Measurements from ENCODE around the gene FBXO9. TPM values are rescaled to one million over a fixed set of nuclear protein-coding genes. Genes with fewer than 3 reads are reported as not detected.

FBXO9 gene
- total RNA-seq, 1 donor from 2014 or later = 61.4 TPM

DNA sequence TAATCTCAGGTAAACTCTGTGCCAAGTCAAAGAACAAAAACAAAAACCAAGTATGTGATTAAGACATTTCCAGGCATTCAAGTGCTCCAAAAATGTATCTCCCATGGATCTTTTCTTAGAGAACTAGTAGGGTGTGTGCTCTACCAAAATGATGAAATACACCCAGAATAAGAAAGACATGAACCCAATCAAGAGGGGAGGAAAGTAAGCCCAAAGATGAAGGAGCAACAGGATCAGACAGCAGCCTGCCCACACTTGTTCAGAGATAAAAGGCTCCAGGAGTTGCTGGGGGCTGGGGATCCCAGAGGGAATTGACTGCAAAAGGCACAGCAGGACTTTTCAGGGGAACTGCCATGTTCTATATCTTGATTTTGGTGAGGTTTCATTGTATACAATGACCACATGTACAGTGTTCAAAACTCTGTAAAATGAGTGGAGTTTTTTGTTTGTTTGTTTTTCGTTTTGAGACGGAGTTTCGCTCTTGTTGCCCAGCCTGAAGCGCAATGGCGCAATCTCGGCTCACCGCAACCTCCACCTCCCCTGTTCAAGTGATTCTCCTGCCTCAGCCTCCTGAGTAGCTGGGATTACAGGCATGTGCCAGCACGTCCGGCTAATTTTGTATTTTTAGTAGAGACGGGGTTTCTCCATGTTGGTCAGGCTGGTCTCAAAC, 59.1 kb downstream of the FBXO9 start:
- Histone ChIP-seq H3K27me3 (no peaks in the 10 kb centered on the region), H3K36me3 (no peaks in the 10 kb centered on the region), H3K4me3 (no peak overlapping the region), H3K9me3 (no peaks in the 10 kb centered on the region), H3K4me1 (peaks cover 5% of the 10 kb centered on the region), H3K27ac (no peak overlapping the region)
- DNase-seq (ENCODE audit: extremely low spot score in 2 of 2) = no peak
- intact Hi-C loops (cut with DNase I) = no loop called here
- no peak for TF ChIP-seq POLR2A (IDR thresholded peaks at IDR 0.05)
- TF ChIP-seq, protein P1, sequence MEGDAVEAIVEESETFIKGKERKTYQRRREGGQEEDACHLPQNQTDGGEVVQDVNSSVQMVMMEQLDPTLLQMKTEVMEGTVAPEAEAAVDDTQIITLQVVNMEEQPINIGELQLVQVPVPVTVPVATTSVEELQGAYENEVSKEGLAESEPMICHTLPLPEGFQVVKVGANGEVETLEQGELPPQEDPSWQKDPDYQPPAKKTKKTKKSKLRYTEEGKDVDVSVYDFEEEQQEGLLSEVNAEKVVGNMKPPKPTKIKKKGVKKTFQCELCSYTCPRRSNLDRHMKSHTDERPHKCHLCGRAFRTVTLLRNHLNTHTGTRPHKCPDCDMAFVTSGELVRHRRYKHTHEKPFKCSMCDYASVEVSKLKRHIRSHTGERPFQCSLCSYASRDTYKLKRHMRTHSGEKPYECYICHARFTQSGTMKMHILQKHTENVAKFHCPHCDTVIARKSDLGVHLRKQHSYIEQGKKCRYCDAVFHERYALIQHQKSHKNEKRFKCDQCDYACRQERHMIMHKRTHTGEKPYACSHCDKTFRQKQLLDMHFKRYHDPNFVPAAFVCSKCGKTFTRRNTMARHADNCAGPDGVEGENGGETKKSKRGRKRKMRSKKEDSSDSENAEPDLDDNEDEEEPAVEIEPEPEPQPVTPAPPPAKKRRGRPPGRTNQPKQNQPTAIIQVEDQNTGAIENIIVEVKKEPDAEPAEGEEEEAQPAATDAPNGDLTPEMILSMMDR (IDR thresholded peaks at IDR 0.05) = no peak
- no peak for TF ChIP-seq POLR2AphosphoS5 (IDR thresholded peaks at IDR 0.05; ENCODE audit: insufficient read depth in 1 of 2, low read depth in 1 of 2)

DNA sequence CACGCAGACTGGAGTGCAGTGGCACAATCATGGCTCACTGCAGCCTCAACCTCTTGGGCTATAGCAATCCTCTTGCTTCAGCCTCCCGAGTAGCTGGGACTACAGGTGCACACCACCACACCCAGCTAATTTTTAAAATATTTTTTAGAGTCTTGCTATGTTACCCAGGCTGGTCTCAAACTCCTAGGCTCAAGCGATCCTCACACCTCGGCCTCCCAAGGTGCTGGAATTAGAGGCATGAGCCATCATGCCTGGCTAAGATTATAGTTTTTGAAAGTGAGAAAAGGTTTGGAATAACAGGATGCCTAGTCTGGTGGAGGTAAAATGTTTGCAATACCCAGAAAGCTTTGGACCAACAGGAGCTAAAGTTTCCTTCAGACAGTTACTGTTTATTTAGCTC, 60.1 kb downstream of the FBXO9 start:
- H3K9me3 ChIP-seq = no peaks in the 10 kb centered on the region
- no peak overlapping the region for H3K27ac ChIP-seq
- DNase-seq (ENCODE audit: extremely low spot score in 2 of 2) = no peak
- intact Hi-C loops (cut with DNase I) = no loop called here
- no peak overlapping the region for H3K4me3 ChIP-seq
- H3K4me1 ChIP-seq = no peaks in the 10 kb centered on the region
- H3K27me3 ChIP-seq = no peaks in the 10 kb centered on the region
- TF ChIP-seq POLR2A (IDR thresholded peaks at IDR 0.05) (no peak), POLR2AphosphoS5 (IDR thresholded peaks at IDR 0.05; ENCODE audit: insufficient read depth in 1 of 2, low read depth in 1 of 2) (no peak)
- TF ChIP-seq, protein P1 (IDR thresholded peaks at IDR 0.05) = no peak
- H3K36me3 ChIP-seq = no peaks in the 10 kb centered on the region

DNA sequence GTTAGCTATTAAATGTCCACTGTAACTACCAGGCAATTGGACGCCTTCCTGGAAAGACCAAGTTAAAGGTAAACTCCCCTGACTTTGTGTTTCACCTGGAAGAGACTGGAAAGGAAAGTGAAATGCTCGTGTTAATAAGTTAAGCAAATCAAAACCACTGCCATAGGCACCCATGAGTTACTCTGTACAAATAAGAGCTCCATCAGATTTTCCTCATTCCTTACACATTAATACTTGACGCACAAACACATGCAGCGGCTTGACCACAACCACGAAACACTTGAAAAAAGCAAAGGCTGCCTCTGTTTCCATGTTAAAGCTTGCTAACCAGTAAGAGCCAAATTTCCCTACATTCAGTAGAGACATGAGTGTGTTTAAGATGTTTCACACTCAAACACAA, 63.6 kb downstream of the FBXO9 start:
- no peaks in the 10 kb centered on the region for H3K27me3 ChIP-seq
- no peaks in the 10 kb centered on the region for H3K9me3 ChIP-seq
- TF ChIP-seq, protein P1 (IDR thresholded peaks at IDR 0.05) = no peak
- TF ChIP-seq POLR2AphosphoS5 (IDR thresholded peaks at IDR 0.05; ENCODE audit: insufficient read depth in 1 of 2, low read depth in 1 of 2) (no peak), POLR2A (IDR thresholded peaks at IDR 0.05) (no peak)
- DNase-seq (ENCODE audit: extremely low spot score in 2 of 2) = no peak
- no peaks in the 10 kb centered on the region for H3K36me3 ChIP-seq
- H3K4me3 ChIP-seq = no peak overlapping the region
- no peaks in the 10 kb centered on the region for H3K4me1 ChIP-seq
- intact Hi-C loops (cut with DNase I) = no loop called here
- H3K27ac ChIP-seq = no peak overlapping the region

DNA sequence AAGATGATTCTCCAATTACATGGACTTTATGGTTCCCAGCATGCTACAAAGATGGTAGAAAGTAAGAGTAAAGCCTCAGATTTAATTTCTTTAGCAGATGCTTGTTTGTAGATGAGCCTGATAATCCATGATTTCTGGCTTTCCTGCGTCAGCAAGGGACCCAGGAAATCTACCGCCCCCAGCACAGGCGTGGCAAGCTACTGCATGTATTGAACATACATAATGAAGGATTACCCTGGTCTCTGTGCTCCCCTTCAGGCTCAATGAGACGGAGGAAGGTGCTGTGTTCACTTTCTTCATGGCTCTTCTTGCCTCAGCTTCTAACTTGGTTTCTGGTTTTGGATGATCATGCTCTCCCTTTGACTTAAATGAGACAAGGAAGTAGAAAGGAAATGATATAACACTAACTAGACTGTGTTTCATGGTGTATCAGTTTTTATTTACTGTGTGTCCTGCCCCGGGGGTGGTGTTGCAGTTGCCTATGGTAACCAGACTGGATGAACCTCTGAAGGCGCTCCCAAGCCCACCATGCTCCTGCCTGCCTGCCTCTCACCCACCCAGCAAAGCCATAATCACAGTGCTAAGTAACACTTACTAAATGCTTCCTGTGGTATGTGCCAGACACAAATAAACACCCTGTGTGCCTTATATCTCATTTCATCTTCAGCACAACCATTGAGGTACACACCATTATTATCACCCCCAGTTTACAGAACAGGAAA, 65.5 kb downstream of the FBXO9 start:
- H3K4me3 ChIP-seq = no peak overlapping the region
- no peaks in the 10 kb centered on the region for H3K36me3 ChIP-seq
- no peaks in the 10 kb centered on the region for H3K4me1 ChIP-seq
- no peak overlapping the region for H3K27ac ChIP-seq
- DNase-seq (ENCODE audit: extremely low spot score in 2 of 2) = no peak
- intact Hi-C loops (cut with DNase I) = no loop called here
- H3K9me3 ChIP-seq = no peaks in the 10 kb centered on the region
- H3K27me3 ChIP-seq = no peaks in the 10 kb centered on the region
- TF ChIP-seq POLR2AphosphoS5 (IDR thresholded peaks at IDR 0.05; ENCODE audit: insufficient read depth in 1 of 2, low read depth in 1 of 2) (no peak), POLR2A (IDR thresholded peaks at IDR 0.05) (no peak)
- TF ChIP-seq, protein P1 (IDR thresholded peaks at IDR 0.05) = no peak

DNA sequence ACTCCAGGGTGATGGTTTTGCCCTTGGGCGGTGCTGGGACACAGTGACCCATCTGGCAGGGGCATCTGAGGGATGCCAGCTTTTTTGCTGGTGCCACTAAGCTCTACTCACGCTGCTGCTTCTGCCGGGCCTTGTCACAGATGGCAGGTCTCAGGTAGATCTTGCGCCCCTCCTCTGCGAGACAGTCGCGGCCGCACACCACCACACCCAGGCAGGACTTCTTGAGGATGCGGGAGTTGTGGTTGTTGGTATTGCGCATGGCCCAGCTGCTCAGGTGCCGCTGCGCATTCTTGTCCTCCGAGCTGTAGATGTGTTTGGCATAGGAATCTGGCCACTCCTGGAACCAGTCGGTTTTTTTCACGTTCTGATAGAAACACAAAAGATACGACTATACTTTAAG, 68.8 kb downstream of the FBXO9 start:
- DNase-seq (ENCODE audit: extremely low spot score in 2 of 2) = no peak
- intact Hi-C loops (cut with DNase I) = no loop called here
- TF ChIP-seq, protein P1 (IDR thresholded peaks at IDR 0.05) = no peak
- TF ChIP-seq POLR2A (IDR thresholded peaks at IDR 0.05) (no peak), POLR2AphosphoS5 (IDR thresholded peaks at IDR 0.05; ENCODE audit: insufficient read depth in 1 of 2, low read depth in 1 of 2) (no peak)
- Histone ChIP-seq H3K27me3 (no peaks in the 10 kb centered on the region), H3K27ac (no peak overlapping the region), H3K9me3 (no peaks in the 10 kb centered on the region), H3K4me1 (no peaks in the 10 kb centered on the region), H3K36me3 (no peaks in the 10 kb centered on the region), H3K4me3 (no peak overlapping the region)
